ENCODE results near the gene VSTM4. TPM values are rescaled to one million over a fixed set of nuclear protein-coding genes. Genes with fewer than 3 reads are reported as not detected.

VSTM4 gene
- total RNA-seq, 1 donor = 10.1 TPM

DNA sequence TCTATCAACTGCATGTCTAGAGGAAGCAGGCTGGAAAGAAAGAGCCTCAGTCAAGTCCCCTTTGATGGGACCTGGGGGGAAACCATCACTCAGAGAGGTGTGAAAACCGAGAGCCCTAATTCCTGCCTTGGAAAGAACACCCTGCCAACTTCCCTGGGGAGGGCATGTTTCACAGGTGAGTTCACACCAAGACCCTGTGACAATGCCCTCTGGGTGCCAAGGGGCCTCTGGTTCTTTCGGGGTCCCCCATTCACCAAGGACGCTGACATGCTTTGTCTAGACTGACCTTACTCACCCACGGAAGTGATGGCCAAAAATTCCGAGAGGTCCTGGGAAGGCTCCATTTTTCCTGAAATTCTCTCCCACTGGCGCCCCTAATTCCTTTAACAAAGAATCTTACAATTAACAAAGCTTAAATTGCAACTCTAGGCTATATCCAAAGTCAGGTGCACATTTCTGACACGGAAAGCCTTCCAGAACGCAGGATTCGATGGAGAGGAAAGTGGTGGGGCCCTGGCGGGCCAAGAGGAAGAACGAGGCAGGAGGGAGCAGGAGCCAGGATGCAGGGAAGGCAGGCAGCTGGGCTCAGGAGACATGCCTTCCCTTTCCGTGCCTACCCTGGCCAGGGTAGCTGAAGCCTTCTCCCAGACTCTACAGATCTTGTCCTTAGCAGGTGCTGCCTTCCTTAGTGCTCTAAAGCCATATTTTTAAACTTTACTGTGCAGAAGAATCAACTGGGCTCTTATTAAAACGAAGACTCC lies 23.7 kb downstream of the VSTM4 start:
- Histone ChIP-seq H3K4me2 (ENCODE audit: insufficient read depth, low read length) (no peak overlapping the region), H3K9me3 (ENCODE audit: low read depth, low read length) (no peaks in the 10 kb centered on the region), H4K20me1 (ENCODE audit: insufficient read depth, low read length) (peaks cover 9% of the 10 kb centered on the region), H3K4me1 (ENCODE audit: insufficient read depth, low read length) (no peaks in the 10 kb centered on the region), H3K27ac (ENCODE audit: low read depth, low read length) (no peak overlapping the region), H3K79me2 (ENCODE audit: insufficient read depth, low read length) (no peaks in the 10 kb centered on the region), H3K4me3 (ENCODE audit: insufficient read depth, low read length) (no peak overlapping the region), H3K36me3 (ENCODE audit: insufficient read depth, low read length) (no peaks in the 10 kb centered on the region), H2AFZ (ENCODE audit: low read length) (no peak overlapping the region), H3K27me3 (ENCODE audit: insufficient read depth, low read length) (no peaks in the 10 kb centered on the region)
- DNase-seq (ENCODE audit: insufficient read length, low spot score, missing footprints) = no peak
- TF ChIP-seq, protein P1, sequence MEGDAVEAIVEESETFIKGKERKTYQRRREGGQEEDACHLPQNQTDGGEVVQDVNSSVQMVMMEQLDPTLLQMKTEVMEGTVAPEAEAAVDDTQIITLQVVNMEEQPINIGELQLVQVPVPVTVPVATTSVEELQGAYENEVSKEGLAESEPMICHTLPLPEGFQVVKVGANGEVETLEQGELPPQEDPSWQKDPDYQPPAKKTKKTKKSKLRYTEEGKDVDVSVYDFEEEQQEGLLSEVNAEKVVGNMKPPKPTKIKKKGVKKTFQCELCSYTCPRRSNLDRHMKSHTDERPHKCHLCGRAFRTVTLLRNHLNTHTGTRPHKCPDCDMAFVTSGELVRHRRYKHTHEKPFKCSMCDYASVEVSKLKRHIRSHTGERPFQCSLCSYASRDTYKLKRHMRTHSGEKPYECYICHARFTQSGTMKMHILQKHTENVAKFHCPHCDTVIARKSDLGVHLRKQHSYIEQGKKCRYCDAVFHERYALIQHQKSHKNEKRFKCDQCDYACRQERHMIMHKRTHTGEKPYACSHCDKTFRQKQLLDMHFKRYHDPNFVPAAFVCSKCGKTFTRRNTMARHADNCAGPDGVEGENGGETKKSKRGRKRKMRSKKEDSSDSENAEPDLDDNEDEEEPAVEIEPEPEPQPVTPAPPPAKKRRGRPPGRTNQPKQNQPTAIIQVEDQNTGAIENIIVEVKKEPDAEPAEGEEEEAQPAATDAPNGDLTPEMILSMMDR (IDR thresholded peaks at IDR 0.05; ENCODE audit: extremely low read depth, low read depth, low read length) = no peak

DNA sequence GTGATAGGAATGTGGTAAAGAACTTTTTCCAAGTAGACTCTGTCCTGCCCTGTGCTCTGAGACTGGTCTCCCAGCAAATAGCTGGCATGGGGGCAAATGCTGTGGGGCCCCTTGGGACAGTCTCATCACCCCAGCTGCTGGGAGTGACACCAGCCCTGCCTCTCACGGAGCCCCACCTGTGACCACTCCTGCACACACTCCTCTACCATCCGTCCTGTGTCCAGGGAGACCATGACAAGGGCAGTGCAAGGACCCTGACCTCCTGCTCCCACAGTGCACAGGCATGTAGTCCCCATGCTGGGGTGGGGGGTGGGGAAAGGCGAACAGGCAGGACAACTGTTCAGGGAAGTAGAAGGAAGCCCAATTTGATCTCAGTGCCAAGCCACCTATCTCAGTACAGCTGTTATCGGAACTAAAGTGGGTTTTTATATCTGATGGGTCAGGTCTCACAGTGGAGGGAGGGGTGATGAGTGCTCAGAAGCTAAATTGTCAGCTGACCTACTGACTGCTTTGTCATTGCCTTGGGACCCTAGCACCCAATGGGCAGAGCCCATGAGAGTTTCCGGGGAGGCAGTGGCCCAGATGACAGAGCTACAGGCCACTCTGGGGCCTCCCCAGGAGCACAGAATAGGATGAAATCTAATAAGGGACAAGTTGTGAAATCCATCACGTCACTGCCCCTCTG lies 24.5 kb downstream of the VSTM4 start:
- Histone ChIP-seq H3K9me3 (ENCODE audit: low read depth, low read length) (no peaks in the 10 kb centered on the region), H3K4me2 (ENCODE audit: insufficient read depth, low read length) (no peak overlapping the region), H3K4me1 (ENCODE audit: insufficient read depth, low read length) (no peaks in the 10 kb centered on the region), H3K27ac (ENCODE audit: low read depth, low read length) (no peak overlapping the region), H4K20me1 (ENCODE audit: insufficient read depth, low read length) (peaks cover 7% of the 10 kb centered on the region), H3K79me2 (ENCODE audit: insufficient read depth, low read length) (no peaks in the 10 kb centered on the region), H3K27me3 (ENCODE audit: insufficient read depth, low read length) (no peaks in the 10 kb centered on the region), H2AFZ (ENCODE audit: low read length) (no peak overlapping the region), H3K36me3 (ENCODE audit: insufficient read depth, low read length) (no peaks in the 10 kb centered on the region), H3K4me3 (ENCODE audit: insufficient read depth, low read length) (no peak overlapping the region)
- TF ChIP-seq, protein P1 (IDR thresholded peaks at IDR 0.05; ENCODE audit: extremely low read depth, low read depth, low read length) = no peak
- no peak for DNase-seq (ENCODE audit: insufficient read length, low spot score, missing footprints)

DNA sequence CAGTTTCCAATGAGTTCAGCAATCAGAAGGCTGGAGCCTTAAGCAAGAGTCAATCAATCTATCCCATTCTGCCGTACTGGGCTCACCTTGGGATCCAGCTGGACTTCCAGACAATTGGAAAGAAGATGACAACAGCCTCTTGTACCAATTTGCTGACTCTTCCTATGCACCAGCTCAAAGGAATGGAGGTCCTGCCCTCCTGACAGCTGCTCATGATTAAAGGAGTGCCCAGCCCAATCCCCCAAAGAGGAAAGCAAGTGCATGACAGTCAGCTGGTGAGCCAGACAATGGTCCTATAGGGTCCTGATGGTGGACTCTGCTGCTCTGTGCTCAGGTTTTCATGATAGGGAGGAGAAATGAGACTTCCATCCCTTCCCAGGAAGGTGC lies 25.1 kb downstream of the VSTM4 start:
- no peaks in the 10 kb centered on the region for H3K79me2 ChIP-seq (ENCODE audit: insufficient read depth, low read length)
- H3K4me3 ChIP-seq (ENCODE audit: insufficient read depth, low read length) = no peak overlapping the region

More for the DNA sequence above, 25.1 kb downstream of the VSTM4 start:
- DNase-seq (ENCODE audit: insufficient read length, low spot score, missing footprints) = no peak
- H3K4me2 ChIP-seq (ENCODE audit: insufficient read depth, low read length) = no peak overlapping the region
- no peaks in the 10 kb centered on the region for H3K9me3 ChIP-seq (ENCODE audit: low read depth, low read length)
- TF ChIP-seq, protein P1 (IDR thresholded peaks at IDR 0.05; ENCODE audit: extremely low read depth, low read depth, low read length) = no peak
- H3K4me1 ChIP-seq (ENCODE audit: insufficient read depth, low read length) = no peaks in the 10 kb centered on the region
- peaks cover 4% of the 10 kb centered on the region for H4K20me1 ChIP-seq (ENCODE audit: insufficient read depth, low read length)
- H2AFZ ChIP-seq (ENCODE audit: low read length) = no peak overlapping the region
- H3K36me3 ChIP-seq (ENCODE audit: insufficient read depth, low read length) = no peaks in the 10 kb centered on the region
- H3K27ac ChIP-seq (ENCODE audit: low read depth, low read length) = no peak overlapping the region
- H3K27me3 ChIP-seq (ENCODE audit: insufficient read depth, low read length) = no peaks in the 10 kb centered on the region
